NT2/D1 (cell line): ENCODE results near the gene RAB39A.
"Not testable (repeated sequence)": the region's sequence is repeated elsewhere in the genome, so short reads cannot be mapped to it uniquely, and the experiment has no call there.

ENCODE experiments used
- DNase-seq: peaks from one replicate; pipeline ENCODE4 v3.0.0-alpha.2; 2011; ENCODE audit warnings: low read depth, low spot score
- H3K27me3 ChIP-seq: 2 replicates; pipeline ENCODE4 v1.6.0; 2011; ENCODE audit warnings: mild to moderate bottlenecking; ENCODE audit not compliant: insufficient read length, insufficient read depth
- H3K36me3 ChIP-seq: 2 replicates; pipeline ENCODE4 v1.6.1; 2011; ENCODE audit warnings: mild to moderate bottlenecking, low read length, mixed read lengths; ENCODE audit not compliant: insufficient read depth, insufficient read length
- H3K4me1 ChIP-seq: 2 replicates; pipeline ENCODE4 v1.5.1; 2011; ENCODE audit not compliant: insufficient read depth, insufficient read length
- H3K4me3 ChIP-seq: 2 replicates; pipeline ENCODE4 v1.5.1; 2011; ENCODE audit warnings: low read depth; ENCODE audit not compliant: insufficient read length
- H3K9ac ChIP-seq: 2 replicates; pipeline ENCODE4 v1.6.0; 2011; ENCODE audit warnings: low read depth; ENCODE audit not compliant: insufficient read length
- H3K9me3 ChIP-seq: 2 replicates; pipeline ENCODE4 v1.5.1; 2011; ENCODE audit warnings: mild to moderate bottlenecking, low read length; ENCODE audit not compliant: insufficient read depth
- SUZ12 ChIP-seq: IDR thresholded peaks from 2 replicates; pipeline ENCODE4 v1.6.1; 2011; ENCODE audit not compliant: insufficient read length, insufficient read depth; ENCODE audit errors: extremely low read depth
- YY1 ChIP-seq: IDR thresholded peaks from 2 replicates; pipeline ENCODE4 v1.6.1; 2011; ENCODE audit not compliant: insufficient read length, insufficient read depth
- ZNF274 ChIP-seq: IDR thresholded peaks from 2 replicates; pipeline ENCODE4 v1.6.1; 2011; ENCODE audit warnings: mild to moderate bottlenecking, low read depth, low read length

The RAB39A gene

GRCh38 chr11:107931206-107931605, 3.0 kb downstream of the RAB39A start:
- H3K9ac ChIP-seq = no peak overlapping the region

GRCh38 chr11:107947904-107948303, 19.7 kb downstream of the RAB39A start:
- TF ChIP-seq SUZ12 = no peak
- no peak for TF ChIP-seq YY1
- no peak for TF ChIP-seq ZNF274
- H3K9me3 ChIP-seq = no peaks in the 10 kb centered on the region
- DNase-seq = no peak
- no peak overlapping the region for H3K4me3 ChIP-seq
- no peak overlapping the region for H3K9ac ChIP-seq
- H3K27me3 ChIP-seq = no peaks in the 10 kb centered on the region
- H3K36me3 ChIP-seq = no peaks in the 10 kb centered on the region
- H3K4me1 ChIP-seq = no peaks in the 10 kb centered on the region

More at GRCh38 chr11:107931206-107931605, 3.0 kb downstream of the RAB39A start:
- no peaks in the 10 kb centered on the region for H3K4me1 ChIP-seq
- TF ChIP-seq YY1 (no peak), SUZ12 (no peak), ZNF274 (no peak)
- H3K27me3 ChIP-seq = no peaks in the 10 kb centered on the region
- DNase-seq = no peak
- no peak overlapping the region for H3K4me3 ChIP-seq
- no peaks in the 10 kb centered on the region for H3K36me3 ChIP-seq
- H3K9me3 ChIP-seq = no peaks in the 10 kb centered on the region

- not testable (repeated sequence) for H3K4me3 ChIP-seq, DNase-seq, H3K36me3 ChIP-seq, H3K9me3 ChIP-seq, H3K27me3 ChIP-seq, H3K4me1 ChIP-seq, H3K9ac ChIP-seq
Observed at GRCh38 chr11:107948328-107948727, 20.1 kb downstream of the RAB39A start.

GRCh38 chr11:107951155-107951554, 22.9 kb downstream of the RAB39A start:
- no peak for TF ChIP-seq SUZ12
- TF ChIP-seq ZNF274 = no peak
- TF ChIP-seq YY1 = no peak
- H3K27me3 ChIP-seq = no peaks in the 10 kb centered on the region
- no peak overlapping the region for H3K4me3 ChIP-seq
- no peaks in the 10 kb centered on the region for H3K4me1 ChIP-seq
- H3K9me3 ChIP-seq = no peaks in the 10 kb centered on the region
- H3K9ac ChIP-seq = no peak overlapping the region
- H3K36me3 ChIP-seq = no peaks in the 10 kb centered on the region
- no peak for DNase-seq

- Histone ChIP-seq H3K4me3 (no peak overlapping the region), H3K4me1 (no peaks in the 10 kb centered on the region), H3K36me3 (no peaks in the 10 kb centered on the region), H3K9ac (no peak overlapping the region), H3K27me3 (no peaks in the 10 kb centered on the region), H3K9me3 (no peaks in the 10 kb centered on the region)
- TF ChIP-seq YY1 = no peak
- TF ChIP-seq ZNF274 = no peak
- TF ChIP-seq SUZ12 = no peak
- no peak for DNase-seq
Observed at GRCh38 chr11:107953446-107953845, 25.2 kb downstream of the RAB39A start.

- Histone ChIP-seq H3K4me3 (no peak overlapping the region), H3K27me3 (no peaks in the 10 kb centered on the region), H3K36me3 (no peaks in the 10 kb centered on the region), H3K4me1 (no peaks in the 10 kb centered on the region), H3K9me3 (no peaks in the 10 kb centered on the region), H3K9ac (no peak overlapping the region)
- TF ChIP-seq ZNF274 = no peak
- no peak for TF ChIP-seq SUZ12
- TF ChIP-seq YY1 = no peak
- DNase-seq = no peak
Observed at GRCh38 chr11:107956543-107956942, 28.3 kb downstream of the RAB39A start.

GRCh38 chr11:107957109-107957588, 28.9 kb downstream of the RAB39A start:
- H3K9ac ChIP-seq = no peak overlapping the region
- no peak for TF ChIP-seq YY1
- TF ChIP-seq ZNF274 = no peak
- TF ChIP-seq SUZ12 = no peak
- H3K36me3 ChIP-seq = no peaks in the 10 kb centered on the region
- H3K27me3 ChIP-seq = no peaks in the 10 kb centered on the region
- no peaks in the 10 kb centered on the region for H3K4me1 ChIP-seq
- no peak overlapping the region for H3K4me3 ChIP-seq
- no peak for DNase-seq
- H3K9me3 ChIP-seq = no peaks in the 10 kb centered on the region

- no peak overlapping the region for H3K4me3 ChIP-seq
- H3K9me3 ChIP-seq = no peaks in the 10 kb centered on the region
- TF ChIP-seq SUZ12 (no peak), YY1 (no peak), ZNF274 (no peak)
- H3K36me3 ChIP-seq = no peaks in the 10 kb centered on the region
- H3K9ac ChIP-seq = no peak overlapping the region
- no peaks in the 10 kb centered on the region for H3K27me3 ChIP-seq
- H3K4me1 ChIP-seq = no peaks in the 10 kb centered on the region
- no peak for DNase-seq
Observed at GRCh38 chr11:107961480-107961879, 33.2 kb downstream of the RAB39A start.
